Measurements from ENCODE around the gene CARNS1.

GRCh38 chr11:67409781-67410368, 5.6 kb upstream of the CARNS1 start:
- TF ChIP-seq CTCF (IDR thresholded peaks at IDR 0.05), result no peak
- TF ChIP-seq POLR2A (IDR thresholded peaks at IDR 0.05), result no peak
